Body of pancreas (tissue), 4 donors: ENCODE measurements around the gene GRIN1.

Experiments
- POLR2A ChIP-seq, 3 donors: fragments of 450-650 bp; IDR thresholded peaks; one replicate each; pipeline ENCODE4 v1.6.1; 2016; ENCODE audit warnings: antibody characterized with exemption in 3 of 3, mild to moderate bottlenecking in 2 of 3
- TF ChIP-seq, protein P1 (sequence below), 7 experiments: fragments of 450-650 bp in 4 of 7; fragments of 200-600 bp in 3 of 7; sonication (generic) in 3 of 7; IDR thresholded peaks; one replicate each; pipeline ENCODE4 v1.5.1; 2016 to 2019; ENCODE audit warnings: antibody characterized with exemption in 7 of 7

DNA sequence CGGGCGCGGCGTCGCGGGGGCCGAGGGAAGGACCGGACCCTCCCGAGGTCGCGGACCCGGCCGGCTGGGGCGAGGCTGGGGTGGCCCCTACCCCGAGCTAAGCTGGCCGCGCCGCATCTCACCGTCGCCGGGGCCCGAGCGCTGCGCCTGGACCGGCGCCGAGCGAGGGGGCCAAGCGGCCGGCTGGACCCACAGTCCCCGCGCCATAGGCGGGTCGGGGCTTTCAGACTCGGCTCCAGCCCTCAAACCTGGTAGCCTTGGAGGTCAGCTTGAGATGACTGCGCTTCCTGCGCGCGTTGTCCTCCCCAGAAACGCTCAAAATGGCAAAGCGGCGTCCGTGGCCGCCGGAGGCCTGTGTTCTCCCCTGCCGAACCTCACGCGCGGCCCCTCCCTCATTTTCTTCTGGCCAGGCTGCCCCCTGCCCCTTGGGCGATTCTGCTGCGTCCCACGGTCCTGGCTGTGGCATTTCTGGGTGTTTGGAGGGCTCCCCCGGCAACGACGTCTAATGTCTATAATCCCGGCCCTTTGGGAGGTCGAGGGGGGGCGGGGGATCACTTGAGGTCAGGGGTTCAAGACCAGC, 8.7 kb upstream of the GRIN1 start:
- TF ChIP-seq, protein P1, sequence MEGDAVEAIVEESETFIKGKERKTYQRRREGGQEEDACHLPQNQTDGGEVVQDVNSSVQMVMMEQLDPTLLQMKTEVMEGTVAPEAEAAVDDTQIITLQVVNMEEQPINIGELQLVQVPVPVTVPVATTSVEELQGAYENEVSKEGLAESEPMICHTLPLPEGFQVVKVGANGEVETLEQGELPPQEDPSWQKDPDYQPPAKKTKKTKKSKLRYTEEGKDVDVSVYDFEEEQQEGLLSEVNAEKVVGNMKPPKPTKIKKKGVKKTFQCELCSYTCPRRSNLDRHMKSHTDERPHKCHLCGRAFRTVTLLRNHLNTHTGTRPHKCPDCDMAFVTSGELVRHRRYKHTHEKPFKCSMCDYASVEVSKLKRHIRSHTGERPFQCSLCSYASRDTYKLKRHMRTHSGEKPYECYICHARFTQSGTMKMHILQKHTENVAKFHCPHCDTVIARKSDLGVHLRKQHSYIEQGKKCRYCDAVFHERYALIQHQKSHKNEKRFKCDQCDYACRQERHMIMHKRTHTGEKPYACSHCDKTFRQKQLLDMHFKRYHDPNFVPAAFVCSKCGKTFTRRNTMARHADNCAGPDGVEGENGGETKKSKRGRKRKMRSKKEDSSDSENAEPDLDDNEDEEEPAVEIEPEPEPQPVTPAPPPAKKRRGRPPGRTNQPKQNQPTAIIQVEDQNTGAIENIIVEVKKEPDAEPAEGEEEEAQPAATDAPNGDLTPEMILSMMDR (IDR thresholded peaks at IDR 0.05) = no peak
- no peak for TF ChIP-seq POLR2A (IDR thresholded peaks at IDR 0.05)
